Activated T-cell treated with anti-CD3 and anti-CD28 coated beads for 24 hours (primary cell): ENCODE results near the gene SYNGR1.
"Not testable (repeated sequence)": the region's sequence is repeated elsewhere in the genome, so short reads cannot be mapped to it uniquely, and the experiment has no call there.

Source experiments
- DNase-seq: peaks from one replicate; pipeline ENCODE4 v3.0.0-alpha.2; 2020; ENCODE audit warnings: low read depth

Gene SYNGR1

GRCh38 chr22:39351689-39352214 is 2.0 kb downstream of the SYNGR1 start:
- DNase-seq, result no peak

GRCh38 chr22:39352306-39352891 is 2.6 kb downstream of the SYNGR1 start:
- DNase-seq, result no peak

DNA sequence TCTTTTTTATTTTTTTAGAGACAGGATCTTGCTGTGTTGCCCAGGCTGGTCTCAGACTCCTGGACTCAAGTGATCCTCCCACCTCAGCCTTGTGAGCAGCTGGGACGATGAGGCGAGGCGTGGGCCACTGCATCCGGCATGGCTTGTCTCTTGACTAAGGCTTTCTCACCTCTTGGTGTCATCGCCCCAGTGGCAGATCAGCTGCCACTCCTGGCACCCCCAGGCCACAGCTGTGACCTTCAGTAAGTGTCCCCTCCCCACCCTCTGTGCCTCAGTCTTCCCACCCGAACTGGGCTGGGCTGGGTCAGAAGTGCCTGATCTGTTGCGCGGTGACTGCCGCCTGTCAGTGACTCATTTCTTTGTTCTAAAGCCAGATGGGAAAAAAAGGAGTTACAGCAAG is 3.6 kb downstream of the SYNGR1 start:
- no peak for DNase-seq

DNA sequence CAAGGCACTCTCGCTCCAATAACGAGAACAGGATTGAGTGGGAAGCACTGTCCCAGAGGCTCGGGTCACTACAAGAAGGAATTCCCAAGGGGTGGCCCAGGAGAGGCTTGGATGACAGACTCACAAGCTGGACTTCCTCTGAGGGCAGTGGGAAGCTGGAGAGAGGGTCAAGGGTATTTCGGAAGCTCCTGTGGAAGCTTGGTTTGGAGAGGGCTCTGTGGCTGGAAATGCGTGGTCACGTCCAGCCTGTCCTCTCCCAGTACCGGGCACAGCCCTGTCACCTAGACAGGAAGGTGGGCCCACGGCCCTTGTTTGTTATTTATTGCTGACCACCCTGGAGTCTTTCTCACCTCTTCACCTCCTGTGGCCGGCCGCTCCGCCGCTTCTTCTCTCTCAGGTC is 5.3 kb downstream of the SYNGR1 start:
- DNase-seq, result no peak

GRCh38 chr22:39355805-39356204 is 6.0 kb downstream of the SYNGR1 start:
- not testable (repeated sequence) for DNase-seq

DNA sequence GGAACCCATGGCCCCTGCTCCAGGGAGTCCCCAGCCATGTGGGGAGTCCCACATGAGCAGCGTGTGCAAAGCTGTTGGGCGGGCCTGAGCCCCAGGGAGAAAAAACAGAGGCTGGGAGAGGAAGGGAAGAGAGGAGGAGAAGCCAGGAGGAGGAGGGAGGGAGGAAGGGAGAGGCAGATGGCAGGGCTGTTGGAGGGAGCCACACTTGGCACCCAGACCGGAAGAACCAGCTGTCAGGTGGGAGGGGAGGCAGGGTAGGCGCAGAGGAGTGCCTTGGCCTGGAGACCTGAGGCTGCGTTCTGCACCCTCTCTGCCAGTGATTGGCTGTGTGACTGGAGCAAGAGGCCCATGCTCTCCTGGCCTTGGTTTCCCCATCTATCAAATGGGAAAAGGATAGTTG is 6.7 kb downstream of the SYNGR1 start:
- no peak for DNase-seq

GRCh38 chr22:39357110-39358108 is 7.6 kb downstream of the SYNGR1 start:
- DNase-seq, result not testable (repeated sequence)

- DNase-seq, result not testable (repeated sequence)
Observed at GRCh38 chr22:39358197-39358596, 8.4 kb downstream of the SYNGR1 start.

GRCh38 chr22:39359659-39360195 is 9.9 kb downstream of the SYNGR1 start:
- DNase-seq, result no peak

DNA sequence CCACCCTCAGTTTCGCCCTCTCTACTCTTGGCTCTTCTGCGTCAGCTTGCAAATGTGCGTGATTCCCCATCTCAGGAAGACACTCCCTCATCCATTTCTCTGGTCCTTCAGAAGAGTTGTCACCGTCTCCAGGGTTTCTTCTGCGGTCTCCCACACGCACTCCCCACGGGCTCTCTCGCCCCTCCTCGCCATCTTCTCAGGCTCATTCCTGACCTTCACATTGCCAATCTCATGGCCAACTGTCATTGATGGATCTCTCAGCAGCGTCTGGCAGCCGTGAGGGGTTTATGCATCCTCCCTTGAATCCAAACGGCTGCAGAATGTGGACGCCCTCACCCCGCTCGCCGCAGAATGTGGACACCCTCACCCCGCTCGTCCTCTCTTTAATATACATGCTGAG is 10.5 kb downstream of the SYNGR1 start:
- no peak for DNase-seq

DNA sequence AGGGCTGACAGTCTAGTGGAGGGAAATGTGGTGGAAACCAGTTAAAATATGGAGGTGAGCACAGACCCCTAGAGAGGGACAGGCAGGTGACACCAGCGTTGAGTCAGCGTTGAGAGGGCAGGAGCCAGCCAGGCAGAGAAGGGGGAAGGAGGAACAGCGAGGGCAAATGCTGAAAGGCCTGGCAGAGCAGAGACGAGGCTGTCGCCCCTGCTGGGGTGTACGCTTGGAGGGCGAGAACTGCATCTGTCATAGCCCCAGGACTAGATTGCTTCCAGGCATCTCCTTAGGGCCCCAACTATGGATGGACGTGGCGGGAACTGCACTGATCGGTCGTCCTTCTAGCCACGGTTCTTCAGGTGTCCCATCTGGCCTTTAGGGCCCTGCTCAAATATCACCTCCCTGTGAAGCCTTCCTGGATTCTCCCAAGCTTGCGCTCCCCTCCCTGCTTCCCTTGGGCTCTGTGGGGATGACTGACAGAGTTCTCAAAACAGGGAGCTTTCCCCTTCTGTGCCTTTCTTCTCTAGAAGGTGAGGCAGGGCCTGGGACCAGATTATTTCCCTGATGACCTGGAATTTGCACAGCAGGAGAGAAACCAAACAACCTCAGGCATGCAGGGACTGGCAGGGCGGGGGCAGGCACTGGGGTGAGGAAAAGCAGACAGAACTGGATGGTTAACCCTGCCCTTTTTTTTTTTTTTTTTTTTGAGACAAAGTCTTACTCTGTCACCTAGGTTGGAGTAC is 11.1 kb downstream of the SYNGR1 start:
- DNase-seq, result no peak

DNA sequence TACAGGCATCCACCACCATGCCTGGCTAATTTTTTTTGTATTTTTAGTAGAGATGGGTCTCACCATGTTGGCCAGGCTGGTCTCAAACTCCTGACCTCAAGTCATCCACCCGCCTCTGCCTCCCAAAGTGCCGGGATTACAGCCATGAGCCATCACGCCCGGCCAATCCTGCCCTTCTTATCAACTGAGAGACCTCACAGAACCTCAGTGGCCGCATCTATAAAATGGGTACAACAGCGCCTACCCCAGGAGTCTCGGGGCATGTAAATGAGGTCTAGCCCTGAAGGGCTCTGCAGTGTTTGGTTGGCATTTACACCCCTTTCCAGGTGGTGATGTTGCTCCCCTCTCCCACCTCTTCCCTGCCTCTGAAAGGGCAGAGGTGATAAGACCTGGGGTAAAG is 11.7 kb downstream of the SYNGR1 start:
- DNase-seq, result no peak

GRCh38 chr22:39362271-39362670 is 12.5 kb downstream of the SYNGR1 start:
- no peak for DNase-seq

GRCh38 chr22:39362932-39363331 is 13.1 kb downstream of the SYNGR1 start:
- no peak for DNase-seq

DNA sequence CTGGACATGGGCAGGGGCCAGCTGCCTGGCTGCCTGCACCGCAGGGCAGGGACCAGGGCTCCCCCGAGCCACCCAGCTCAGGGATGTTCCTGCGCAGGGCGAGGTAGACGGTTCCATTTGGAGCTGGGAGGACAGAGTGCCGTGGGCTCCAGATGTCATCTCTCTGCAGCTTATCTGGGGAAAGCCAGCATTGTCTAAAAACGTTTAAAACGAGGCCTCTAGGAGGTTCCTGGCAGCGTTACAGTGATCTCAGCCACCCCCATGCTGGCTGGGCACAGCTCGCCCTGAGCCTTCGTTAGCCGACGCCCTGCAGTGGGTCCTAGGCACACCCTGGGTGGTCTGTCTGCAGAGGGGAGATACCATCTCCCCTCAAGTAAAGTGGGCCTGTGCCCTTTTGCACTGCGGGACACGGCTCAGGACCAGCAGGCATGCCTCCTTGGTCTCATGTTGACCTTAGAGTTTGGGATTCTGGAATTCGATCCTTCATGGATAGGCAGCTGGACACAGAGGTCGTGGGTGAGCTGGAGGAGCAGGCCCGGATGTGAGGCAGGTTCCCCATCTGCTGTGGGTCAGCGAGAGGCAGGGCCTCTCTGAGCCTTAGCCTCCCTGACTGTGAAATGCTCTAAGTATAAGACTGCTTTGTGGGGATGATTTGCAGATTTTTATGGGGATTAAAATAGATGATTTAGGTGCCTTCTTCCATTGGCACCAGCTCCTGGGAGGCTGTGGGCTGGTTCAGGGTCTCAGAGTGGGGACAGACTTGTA is 14.1 kb downstream of the SYNGR1 start:
- DNase-seq, result no peak

GRCh38 chr22:39364714-39365491 is 15.1 kb downstream of the SYNGR1 start:
- DNase-seq, result no peak

- DNase-seq, result no peak
Observed at GRCh38 chr22:39365492-39365780, 15.6 kb downstream of the SYNGR1 start.

DNA sequence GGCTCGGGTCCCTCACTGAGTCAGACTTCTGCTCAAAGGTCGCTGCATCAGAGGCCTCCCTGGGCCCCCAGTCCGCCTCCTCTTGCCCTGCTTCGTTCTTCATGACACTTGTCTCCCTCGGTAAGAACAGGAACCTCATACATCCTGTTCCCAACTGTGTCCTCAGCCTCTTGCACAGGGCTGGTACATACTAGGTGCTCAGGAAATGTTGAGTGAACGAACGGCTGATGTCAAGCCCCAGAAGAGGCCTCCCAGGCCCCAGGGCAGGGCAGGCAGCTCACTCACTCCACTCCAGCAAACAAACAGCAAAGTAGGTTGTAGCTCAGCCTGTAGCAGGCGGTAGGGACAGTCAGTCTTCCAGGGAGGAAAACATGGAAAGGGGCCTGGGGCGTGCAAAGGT is 17.2 kb downstream of the SYNGR1 start:
- DNase-seq, result no peak

DNA sequence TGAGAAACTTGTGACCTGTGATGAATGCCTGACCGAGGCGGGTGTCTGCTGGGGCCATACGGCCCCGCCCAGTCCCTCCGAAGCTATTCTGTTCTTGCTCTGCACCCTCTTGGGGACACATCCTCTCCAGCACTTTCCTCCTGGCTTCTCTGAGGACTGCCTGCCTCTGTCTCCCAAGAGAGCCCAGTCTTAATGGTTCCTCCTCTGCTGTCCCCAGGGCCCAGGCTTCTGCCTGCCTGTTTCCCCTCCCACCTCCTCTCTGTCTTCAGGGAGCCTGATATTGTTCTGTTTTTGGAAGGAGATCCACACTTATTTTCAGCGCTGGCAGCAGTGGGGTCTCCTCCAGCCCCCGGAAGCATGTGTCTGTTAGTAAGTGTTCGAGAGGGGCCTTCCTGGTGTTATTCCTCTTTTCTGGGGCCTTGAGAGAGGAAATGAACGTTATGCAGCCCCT is 18.7 kb downstream of the SYNGR1 start:
- DNase-seq, result no peak

GRCh38 chr22:39369186-39369585 is 19.4 kb downstream of the SYNGR1 start:
- no peak for DNase-seq

DNA sequence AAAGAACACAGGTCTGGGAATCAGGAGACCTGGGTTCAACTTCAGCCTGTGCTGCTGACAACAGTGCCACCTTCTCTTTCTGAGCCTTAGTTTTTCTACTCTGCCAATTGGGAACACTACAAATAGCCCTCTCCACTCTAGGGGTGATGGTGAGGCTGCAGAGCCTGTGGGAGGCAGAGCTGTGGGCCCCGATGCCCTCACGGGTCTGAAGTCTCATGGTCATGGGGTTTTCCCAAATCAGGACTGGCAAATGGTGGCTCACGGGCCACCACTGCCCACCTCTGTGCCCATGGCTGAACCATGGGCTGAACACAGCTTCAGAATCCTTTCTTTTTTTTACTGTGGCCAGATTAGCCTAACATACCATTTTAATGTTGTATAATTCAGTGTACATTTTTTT is 19.8 kb downstream of the SYNGR1 start:
- DNase-seq, result no peak
